Measurements from ENCODE around the gene SHISA8.
"Not testable (repeated sequence)": the region's sequence is repeated elsewhere in the genome, so short reads cannot be mapped to it uniquely, and the experiment has no call there.

Gene SHISA8

GRCh38 chr22:41915035-41915785, at the start of gene SHISA8:
TSS of gene SHISA8 (minus strand) at chr22:41915074. CDS start at chr22:41914667, 407 bp downstream.
- peak; percentile 59 to 67 for DNase-seq

- no peak for DNase-seq
Measured at GRCh38 chr22:41964112-41964491, 49.2 kb upstream of the SHISA8 start.

GRCh38 chr22:41963453-41964111, 48.7 kb upstream of the SHISA8 start:
- DNase-seq, result no peak

DNA sequence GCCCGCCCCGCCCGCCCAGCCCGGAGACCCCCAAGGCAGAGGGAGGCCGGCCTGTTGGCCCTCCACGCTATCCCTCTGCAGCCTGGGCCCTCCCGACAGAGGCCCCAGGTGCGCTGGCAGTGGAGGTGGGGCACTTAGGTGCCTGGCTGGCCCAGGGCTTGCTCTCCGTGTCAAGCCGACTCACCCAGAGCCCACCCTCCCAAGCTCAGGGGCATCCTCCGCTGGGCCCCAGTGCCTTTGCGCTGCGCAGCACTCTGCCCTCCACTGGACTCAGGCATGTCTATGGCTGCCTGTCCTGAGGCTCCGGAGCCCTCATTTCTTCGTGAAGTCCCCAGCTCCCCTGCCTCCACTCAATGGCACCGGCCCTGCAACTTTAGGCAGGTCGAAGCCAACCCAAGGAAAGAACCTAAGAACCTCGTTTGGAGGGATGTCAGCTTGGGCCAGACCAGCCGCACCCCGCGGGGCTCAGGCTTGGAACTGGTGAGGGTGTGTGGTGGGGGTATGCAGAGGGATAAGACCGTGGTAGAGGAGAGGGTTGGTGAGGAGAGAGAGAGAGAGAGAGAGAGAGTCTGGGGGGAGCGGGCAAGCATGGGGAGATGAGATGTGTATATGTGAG, 43.2 kb upstream of the SHISA8 start:
- no peak for DNase-seq

GRCh38 chr22:41952713-41953112, 37.8 kb upstream of the SHISA8 start:
- DNase-seq, result no peak

GRCh38 chr22:41951898-41952474, 37.1 kb upstream of the SHISA8 start, which contains the start of gene SMIM45:
TSS of gene SMIM45 (plus strand) at chr22:41952150.
- peak in 1 of 2 donors; percentile 15 for DNase-seq

DNA sequence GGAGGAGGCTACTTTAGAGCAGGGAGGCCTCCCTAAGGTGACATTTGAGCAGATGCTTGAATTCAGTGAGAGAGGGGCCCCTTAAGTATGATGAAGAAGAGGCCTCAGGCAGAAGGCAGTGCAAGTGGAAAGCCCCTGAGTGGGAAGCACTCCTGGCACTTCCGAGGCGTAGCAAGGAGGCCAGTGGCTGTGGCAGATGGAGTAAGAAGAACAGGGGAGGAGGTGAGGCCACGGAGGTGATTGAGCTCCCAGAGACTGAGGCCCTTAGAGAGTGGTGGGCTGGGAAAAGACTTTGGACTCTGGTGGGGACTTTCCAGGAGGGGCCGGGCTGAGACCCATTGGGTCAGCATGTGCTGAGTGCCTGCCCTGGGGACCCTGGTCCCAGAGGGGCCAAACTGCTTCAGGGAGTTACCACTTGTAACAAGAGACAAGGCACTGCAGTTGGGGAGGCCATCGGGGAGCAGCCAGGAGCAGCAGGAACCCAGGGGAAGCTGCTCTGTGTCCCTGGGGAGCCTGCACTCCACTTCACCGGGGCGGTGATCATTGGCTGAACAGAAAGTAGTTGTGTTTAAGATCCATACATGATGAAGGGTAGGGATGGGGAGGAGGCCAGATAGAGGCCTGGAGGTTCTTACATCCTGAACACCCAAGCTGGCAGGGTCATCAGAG, 34.6 kb upstream of the SHISA8 start:
- DNase-seq, result peak in 1 of 2 donors; percentile 14

DNA sequence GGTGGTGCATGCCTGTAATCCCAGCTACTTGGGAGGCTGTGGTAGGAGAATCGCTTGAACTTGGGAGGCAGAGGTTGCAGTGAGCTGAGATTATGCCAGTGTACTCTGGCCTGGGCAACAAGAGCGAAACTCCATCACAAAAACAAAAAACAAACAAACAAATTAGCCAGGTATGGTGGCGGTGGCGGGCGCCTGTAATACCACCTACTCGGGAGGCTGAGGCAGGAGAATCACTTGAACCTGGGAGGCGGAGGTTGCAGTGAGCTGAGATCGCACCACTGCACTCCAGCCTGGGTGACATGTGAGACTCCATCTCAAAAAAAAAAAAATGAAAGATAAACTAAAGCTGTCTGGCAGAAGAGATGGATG, 34.0 kb upstream of the SHISA8 start:
- not testable (repeated sequence) for DNase-seq

GRCh38 chr22:41948142-41948541, 33.3 kb upstream of the SHISA8 start:
- DNase-seq, result no peak

- peak in 1 of 2 donors; percentile 16 for DNase-seq
Measured at GRCh38 chr22:41947424-41948080, 32.7 kb upstream of the SHISA8 start.

DNA sequence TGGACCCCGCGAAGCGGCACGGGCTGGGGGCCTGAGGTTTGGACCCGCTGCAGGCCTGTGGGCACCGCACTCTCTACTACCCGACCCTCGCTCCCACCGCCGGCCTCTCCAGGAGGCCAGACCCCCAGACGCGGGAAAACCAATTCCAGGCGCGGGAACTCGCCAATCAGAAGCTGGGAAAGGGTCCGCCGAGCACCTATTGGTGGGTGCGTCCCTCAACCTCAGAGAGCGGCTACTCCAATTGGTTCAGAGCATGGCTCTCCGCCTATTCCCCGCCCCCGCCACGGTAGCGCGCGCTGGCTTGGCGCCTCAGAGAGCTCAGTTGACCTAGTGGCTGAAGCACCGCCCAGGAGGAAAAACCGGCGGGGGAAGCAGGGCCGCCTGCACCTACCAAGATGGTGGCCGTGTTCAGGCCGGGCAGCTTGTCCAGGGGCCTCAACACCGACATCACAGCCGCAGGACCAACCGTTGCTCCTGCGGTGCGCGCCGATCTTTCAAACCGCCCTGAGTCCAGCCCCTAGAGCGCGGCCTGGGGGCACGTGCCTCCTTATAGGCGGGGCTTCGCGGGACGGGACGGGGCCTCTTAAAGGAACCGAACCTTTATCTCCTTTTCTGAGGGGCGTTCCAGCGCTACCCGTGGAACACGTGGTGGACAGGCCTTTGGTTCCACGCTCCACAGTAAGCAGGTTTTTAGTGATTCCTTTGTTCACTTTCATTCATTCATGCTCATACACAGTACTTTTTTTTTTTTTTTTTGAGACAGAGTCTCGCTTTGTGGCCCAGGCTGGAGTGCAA, 32.0 kb upstream of the SHISA8 start, which contains the start of gene CENPM:
TSS of gene CENPM (minus strand) at position 524 of the 795 bp plus-strand sequence. CDS start at position 448, 76 bp downstream.
- peak; percentile 94 to 97 for DNase-seq

DNA sequence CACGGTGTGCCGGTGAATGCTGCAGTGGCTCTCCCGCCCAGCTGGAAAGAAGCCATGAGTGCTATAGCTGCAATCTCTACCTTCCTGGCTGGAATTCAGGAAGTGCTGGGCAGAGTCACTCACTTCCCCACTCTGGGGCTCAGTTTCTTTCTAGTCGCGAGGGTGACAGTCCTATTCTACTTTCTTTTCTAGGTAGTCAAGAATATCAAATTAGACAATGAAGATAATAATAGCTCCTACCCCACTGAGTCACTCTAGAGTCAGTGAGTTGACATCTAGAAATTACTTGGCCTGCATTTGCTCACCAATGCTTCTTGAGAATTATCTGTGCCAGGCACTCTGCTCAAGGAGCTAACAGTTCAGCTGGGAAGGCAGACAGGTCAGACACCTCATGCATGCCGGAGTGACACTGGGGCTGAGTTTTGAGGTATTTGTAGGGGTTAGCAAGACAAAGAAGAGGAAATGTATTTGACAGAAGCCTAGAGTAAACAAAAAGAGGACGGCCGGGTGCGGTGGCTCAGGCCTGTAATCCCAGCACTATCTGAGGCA, 28.9 kb upstream of the SHISA8 start:
- no peak for DNase-seq

DNA sequence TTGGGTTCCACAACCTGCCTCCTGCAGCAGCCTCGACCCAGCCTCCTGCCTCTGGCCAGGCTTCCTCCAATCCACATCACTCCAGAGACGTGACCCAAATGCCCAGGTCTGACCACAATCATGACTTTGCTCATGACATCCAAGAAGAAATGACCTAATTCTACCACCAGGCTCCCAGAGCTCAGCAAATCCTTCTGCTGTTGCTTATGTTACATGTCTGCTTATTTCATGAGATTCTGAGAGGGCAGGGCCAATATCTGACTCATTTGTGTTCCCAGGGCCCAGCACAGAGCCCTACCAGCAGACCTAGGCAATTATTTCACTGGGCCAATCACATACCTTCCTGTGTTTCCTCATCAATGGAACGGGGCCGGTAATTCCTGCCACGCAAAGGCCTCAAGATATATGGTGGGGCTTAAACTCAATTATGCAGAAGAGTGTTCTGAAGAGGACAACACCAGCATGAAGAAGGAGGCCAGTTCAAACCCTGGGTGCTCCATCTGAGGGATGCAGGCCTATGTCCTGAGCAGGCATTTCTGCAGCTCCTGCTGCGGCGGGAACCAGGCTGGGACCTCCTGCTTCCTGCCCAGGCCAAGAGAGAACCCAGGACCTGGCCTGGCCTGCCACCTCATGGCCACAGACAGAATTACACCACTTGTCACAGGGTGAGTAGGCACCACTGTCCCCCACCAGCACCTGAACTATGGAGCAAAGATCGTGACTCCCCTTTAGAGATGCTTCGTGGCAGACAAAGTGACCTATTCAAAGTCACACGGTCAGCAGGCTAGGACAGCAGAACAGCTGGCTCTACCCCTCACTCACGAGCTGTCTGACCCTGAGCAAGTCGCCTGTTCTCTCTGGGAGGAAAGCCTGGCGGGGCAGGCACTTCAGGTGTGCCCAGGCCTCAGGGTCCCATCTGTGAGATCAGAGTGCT, 26.2 kb upstream of the SHISA8 start:
- DNase-seq, result peak; percentile 82 to 86

DNA sequence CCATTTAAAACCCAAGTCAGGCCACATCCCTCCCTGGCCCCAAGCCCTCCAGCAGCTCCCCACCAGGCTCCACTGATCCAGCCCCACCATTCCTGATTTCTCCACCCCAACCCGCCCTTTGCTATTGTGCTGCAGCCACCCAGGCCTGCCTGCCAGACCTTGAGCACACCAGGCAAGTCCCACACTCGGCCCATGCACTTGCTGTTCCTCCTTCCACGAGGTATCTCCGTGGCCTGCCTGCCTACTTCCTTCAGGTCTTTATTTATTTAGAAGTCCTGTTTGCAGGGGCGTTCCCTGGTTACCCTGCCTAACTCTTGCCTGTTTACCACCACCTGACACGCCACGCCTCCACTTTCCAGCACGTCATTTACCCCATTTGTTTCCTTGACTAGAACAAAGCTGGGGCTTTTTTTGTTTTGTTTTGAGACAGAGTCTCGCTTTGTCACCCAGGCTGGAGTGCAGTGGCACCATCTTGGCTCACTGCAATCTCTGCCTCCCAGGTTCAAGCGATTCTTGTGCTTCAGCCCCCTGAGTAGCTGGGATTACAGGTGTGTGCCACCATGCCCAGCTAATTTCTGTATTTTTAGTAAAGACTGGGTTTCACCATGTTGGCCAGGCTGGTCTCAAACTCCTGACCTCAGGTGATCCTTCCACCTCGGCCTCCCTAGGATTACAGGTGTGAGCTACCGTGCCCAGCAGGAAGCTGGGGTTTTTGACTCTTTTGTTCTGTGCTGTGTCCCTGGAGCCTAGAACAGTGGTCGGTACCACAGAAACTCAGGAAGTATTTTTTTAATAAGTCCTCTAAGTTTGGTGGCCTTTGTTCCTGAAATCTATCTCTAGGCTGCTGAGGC, 25.3 kb upstream of the SHISA8 start:
- peak; percentile 93 to 96 for DNase-seq

- DNase-seq, result no peak
Measured at GRCh38 chr22:41936894-41937169, 22.0 kb upstream of the SHISA8 start.

GRCh38 chr22:41935509-41935908, 20.6 kb upstream of the SHISA8 start:
- no peak for DNase-seq

GRCh38 chr22:41935015-41935351, 20.1 kb upstream of the SHISA8 start:
- DNase-seq, result no peak

DNA sequence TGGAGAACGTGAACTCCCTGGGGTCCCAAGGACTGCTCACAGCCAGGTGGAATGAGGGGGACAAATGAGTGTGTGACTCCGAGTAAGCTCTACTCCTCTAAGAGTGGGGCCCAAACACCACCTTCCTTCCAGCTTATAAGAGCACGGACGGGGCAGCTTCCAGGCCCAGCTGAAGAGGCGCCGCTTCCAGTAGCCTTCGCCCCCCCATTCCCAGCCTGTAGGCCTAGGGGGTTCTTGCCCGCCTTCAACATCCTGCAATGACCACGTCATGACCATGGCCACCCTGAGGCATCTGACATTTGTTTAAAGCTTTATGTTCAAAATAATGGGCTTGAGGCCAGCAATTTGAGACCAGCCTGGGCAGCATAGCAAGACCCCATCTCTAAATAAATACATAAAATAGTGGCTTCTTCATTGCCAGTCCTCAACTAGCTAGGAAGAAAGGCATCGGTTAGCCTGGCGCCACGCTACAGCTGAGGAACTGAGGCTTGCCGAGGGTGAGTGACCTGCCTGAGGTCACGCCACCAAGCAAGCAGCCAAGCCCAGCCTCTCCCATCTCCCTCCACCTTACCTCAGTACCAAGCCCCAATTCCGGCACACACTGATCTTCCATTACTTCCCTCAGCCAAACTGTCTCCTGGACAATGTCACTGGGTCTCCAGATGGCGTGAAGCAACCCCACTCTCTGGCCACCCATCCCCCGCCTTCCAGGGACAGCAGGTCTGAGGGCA, 19.6 kb upstream of the SHISA8 start:
- no peak for DNase-seq
